MM.1S (cell line): Measurements from ENCODE around the gene C3orf85.

Experiments
- DNase-seq: peaks from one replicate; pipeline ENCODE4 v3.0.0-alpha.2; 2015
- H2AFZ ChIP-seq: fragments of 300-600 bp; sonication (generic); 2 replicates; pipeline ENCODE4 v1.6.0; 2016; ENCODE audit warnings: antibody characterized with exemption, low read length
- H3F3A ChIP-seq: fragments of 300-600 bp; sonication (generic); 2 replicates; pipeline ENCODE4 v1.6.1; 2016; ENCODE audit warnings: mild to moderate bottlenecking, antibody characterized with exemption, low read length, moderate library complexity, mixed read lengths; ENCODE audit not compliant: insufficient read depth
- H3K27ac ChIP-seq: fragments of 300-600 bp; sonication (generic); 2 replicates; pipeline ENCODE4 v1.5.1; 2016; ENCODE audit warnings: mild to moderate bottlenecking, low read length
- H3K27me3 ChIP-seq: fragments of 300-600 bp; sonication (generic); replicated peaks from 2 replicates; pipeline ENCODE4 v1.6.0; 2016; ENCODE audit warnings: low read length; ENCODE audit not compliant: insufficient read depth
- H3K36me3 ChIP-seq: fragments of 300-600 bp; sonication (generic); replicated peaks from 2 replicates; pipeline ENCODE4 v1.6.1; 2016; ENCODE audit warnings: mild to moderate bottlenecking, low read length, mixed read lengths; ENCODE audit not compliant: insufficient read depth
- H3K4me1 ChIP-seq: fragments of 300-600 bp; sonication (generic); 2 replicates; pipeline ENCODE4 v1.6.1; 2016; ENCODE audit warnings: low read length, mixed read lengths
- H3K4me2 ChIP-seq: fragments of 300-600 bp; sonication (generic); 2 replicates; pipeline ENCODE4 v1.6.0; 2016; ENCODE audit warnings: low read depth, low read length
- H3K4me3 ChIP-seq: fragments of 300-600 bp; sonication (generic); 2 replicates; pipeline ENCODE4 v1.5.1; 2016; ENCODE audit warnings: low read length, mixed read lengths
- H3K79me2 ChIP-seq: fragments of 300-600 bp; sonication (generic); 2 replicates; pipeline ENCODE4 v1.6.1; 2016; ENCODE audit warnings: mixed run types, low read length, mixed read lengths
- H3K9ac ChIP-seq: fragments of 300-600 bp; sonication (generic); 2 replicates; pipeline ENCODE4 v1.6.1; 2016; ENCODE audit warnings: low read length, mixed read lengths
- H3K9me2 ChIP-seq: fragments of 300-600 bp; sonication (generic); replicated peaks from 2 replicates; pipeline ENCODE4 v1.6.1; 2016; ENCODE audit warnings: mild to moderate bottlenecking, low read length, mixed read lengths; ENCODE audit not compliant: insufficient read depth
- H3K9me3 ChIP-seq: fragments of 300-600 bp; sonication (generic); replicated peaks from 2 replicates; pipeline ENCODE4 v1.6.1; 2016; ENCODE audit warnings: mild to moderate bottlenecking, low read length, mixed read lengths; ENCODE audit not compliant: insufficient read depth
- H4K20me1 ChIP-seq: fragments of 300-600 bp; sonication (generic); 2 replicates; pipeline ENCODE4 v1.6.1; 2016; ENCODE audit warnings: mild to moderate bottlenecking, low read length, moderate library complexity, mixed read lengths; ENCODE audit not compliant: insufficient read depth
- CTCF ChIP-seq: fragments of 300-600 bp; sonication (generic); IDR thresholded peaks from 2 replicates; pipeline ENCODE4 v1.5.1; 2016; ENCODE audit warnings: antibody characterized with exemption, low read length, mixed read lengths
- EZH2 ChIP-seq: fragments of 300-600 bp; sonication (generic); optimal IDR thresholded peaks from 2 replicates; pipeline ENCODE3; 2017; ENCODE audit warnings: low read depth, mild to moderate bottlenecking, antibody characterized with exemption, low read length, mixed read lengths
- EZH2phosphoT487 ChIP-seq: fragments of 300-600 bp; sonication (generic); IDR thresholded peaks from 2 replicates; pipeline ENCODE4 v1.6.1; 2018; ENCODE audit warnings: antibody characterized with exemption, low read length

C3orf85 gene

DNA sequence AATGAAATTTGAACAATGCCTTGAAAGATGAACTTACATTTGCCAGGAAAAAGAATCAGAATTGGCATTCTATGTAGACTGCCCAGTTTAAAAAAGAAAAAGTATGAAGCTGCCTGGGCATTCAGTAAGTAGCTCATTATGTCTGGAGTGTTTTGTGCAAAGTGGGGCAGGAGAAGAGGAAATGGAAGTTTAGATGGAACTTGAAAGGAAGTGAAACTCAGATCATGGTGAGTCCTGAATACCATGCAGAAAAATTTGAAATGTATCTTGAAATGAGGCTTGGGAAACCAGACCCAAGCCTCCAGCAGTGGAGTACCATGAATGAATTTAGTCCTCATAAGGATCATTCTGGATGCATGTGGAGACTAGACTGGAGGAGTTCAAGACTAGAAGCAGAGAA, 13.8 kb upstream of the C3orf85 start:
- H3K36me3 ChIP-seq, result no peaks in the 10 kb centered on the region
- no peaks in the 10 kb centered on the region for H3K4me1 ChIP-seq
- H3K27me3 ChIP-seq, result no peaks in the 10 kb centered on the region
- H3K27ac ChIP-seq, result no peak overlapping the region
- DNase-seq, result no peak
- H3K79me2 ChIP-seq, result no peaks in the 10 kb centered on the region
- no peak overlapping the region for H3K9ac ChIP-seq
- no peaks in the 10 kb centered on the region for H3K9me3 ChIP-seq
- no peak overlapping the region for H3K4me3 ChIP-seq
- no peak overlapping the region for H3K4me2 ChIP-seq
- H2AFZ ChIP-seq, result no peak overlapping the region
- H3F3A ChIP-seq, result no peaks in the 10 kb centered on the region
- H3K9me2 ChIP-seq, result no peaks in the 10 kb centered on the region
- H4K20me1 ChIP-seq, result no peaks in the 10 kb centered on the region
- TF ChIP-seq CTCF, result no peak
- TF ChIP-seq EZH2, result no peak
- no peak for TF ChIP-seq EZH2phosphoT487

DNA sequence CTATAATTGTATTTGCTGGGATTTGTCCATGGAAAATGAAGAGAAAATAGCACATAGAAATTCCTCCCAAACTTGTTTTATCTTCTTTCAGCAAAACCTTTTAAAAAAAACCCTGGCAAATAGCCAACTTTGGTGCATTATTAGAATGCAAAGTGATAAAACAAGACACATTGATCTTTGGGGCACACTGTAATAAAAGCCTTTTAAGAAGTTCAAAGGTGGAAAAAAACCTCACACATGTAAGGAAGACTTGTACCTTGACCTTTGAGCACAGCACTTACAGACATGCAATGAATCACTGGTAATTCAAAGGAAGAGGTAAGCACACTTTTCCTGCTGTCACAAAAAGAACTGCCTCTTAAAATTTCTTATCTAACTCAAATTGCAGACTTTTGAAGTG, 10.6 kb upstream of the C3orf85 start:
- H3K27me3 ChIP-seq, result no peaks in the 10 kb centered on the region
- H3K27ac ChIP-seq, result no peak overlapping the region
- H3K79me2 ChIP-seq, result no peaks in the 10 kb centered on the region
- no peaks in the 10 kb centered on the region for H3K9me3 ChIP-seq
- no peaks in the 10 kb centered on the region for H3F3A ChIP-seq
- no peaks in the 10 kb centered on the region for H3K4me1 ChIP-seq
- no peak for DNase-seq
- H3K4me2 ChIP-seq, result no peak overlapping the region
- no peaks in the 10 kb centered on the region for H3K9me2 ChIP-seq
- H3K36me3 ChIP-seq, result no peaks in the 10 kb centered on the region
- H2AFZ ChIP-seq, result no peak overlapping the region
- H3K4me3 ChIP-seq, result no peak overlapping the region
- H3K9ac ChIP-seq, result no peak overlapping the region
- H4K20me1 ChIP-seq, result no peaks in the 10 kb centered on the region
- TF ChIP-seq EZH2, result no peak
- no peak for TF ChIP-seq EZH2phosphoT487
- no peak for TF ChIP-seq CTCF

DNA sequence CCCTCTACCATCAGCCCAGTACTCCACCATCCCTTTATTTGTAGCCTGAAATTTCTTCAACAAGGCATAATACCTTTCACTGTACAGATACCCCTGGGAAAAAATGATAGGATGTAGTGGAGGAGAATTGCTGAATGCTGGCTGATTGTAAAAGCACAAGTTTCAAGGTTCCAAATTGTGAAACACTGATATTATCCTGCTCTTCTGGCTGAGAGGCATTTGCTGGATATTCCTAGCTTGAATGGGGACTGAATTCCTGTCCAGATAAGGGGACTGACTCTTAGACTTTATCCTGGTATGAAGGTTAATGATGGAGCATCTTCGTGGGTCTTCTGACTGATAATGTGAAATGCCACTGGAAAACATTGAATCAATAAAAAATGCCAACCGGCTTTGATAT, 9.0 kb upstream of the C3orf85 start:
- H3K79me2 ChIP-seq, result no peaks in the 10 kb centered on the region
- no peaks in the 10 kb centered on the region for H3F3A ChIP-seq
- no peak overlapping the region for H2AFZ ChIP-seq
- no peak overlapping the region for H3K4me2 ChIP-seq
- no peaks in the 10 kb centered on the region for H3K9me3 ChIP-seq
- no peaks in the 10 kb centered on the region for H3K27me3 ChIP-seq
- no peak overlapping the region for H3K27ac ChIP-seq
- H3K4me1 ChIP-seq, result no peaks in the 10 kb centered on the region
- H3K36me3 ChIP-seq, result no peaks in the 10 kb centered on the region
- TF ChIP-seq EZH2phosphoT487 (no peak), EZH2 (no peak), CTCF (no peak)
- H3K4me3 ChIP-seq, result no peak overlapping the region
- H3K9me2 ChIP-seq, result no peaks in the 10 kb centered on the region
- no peak overlapping the region for H3K9ac ChIP-seq
- no peaks in the 10 kb centered on the region for H4K20me1 ChIP-seq
- no peak for DNase-seq
